Colonic mucosa (tissue), 4 donors: ENCODE results near the gene ZNF534. TPM values are rescaled to one million over a fixed set of nuclear protein-coding genes. Genes with fewer than 3 reads are reported as not detected.
"Not testable (repeated sequence)": the region's sequence is repeated elsewhere in the genome, so short reads cannot be mapped to it uniquely, and the experiment has no call there.

Experiments
- DNase-seq: peaks from one replicate; pipeline ENCODE4 v3.0.0-alpha.2; 2020
- H3K27ac ChIP-seq: fragments of 200-600 bp; one replicate; pipeline ENCODE4 v1.8.0; 2021
- H3K27me3 ChIP-seq: fragments of 200-600 bp; one replicate; pipeline ENCODE4 v1.8.0; 2021
- H3K36me3 ChIP-seq: fragments of 200-600 bp; one replicate; pipeline ENCODE4 v1.8.0; 2021
- H3K4me1 ChIP-seq: fragments of 200-600 bp; one replicate; pipeline ENCODE4 v1.8.0; 2021; ENCODE audit warnings: mild to moderate bottlenecking
- H3K4me3 ChIP-seq: fragments of 200-600 bp; one replicate; pipeline ENCODE4 v1.8.0; 2021
- H3K9ac ChIP-seq, 2 donors: one replicate each; pipeline ENCODE4 v1.7.0; 2013; ENCODE audit warnings: control low read depth in 2 of 2, low read depth in 2 of 2, low read length in 2 of 2
- H3K9me3 ChIP-seq: fragments of 200-600 bp; one replicate; pipeline ENCODE4 v1.8.0; 2021
- CTCF ChIP-seq: fragments of 200-600 bp; IDR thresholded peaks from one replicate; pipeline ENCODE4 v1.8.0; 2022; ENCODE audit warnings: antibody characterized with exemption, mild to moderate bottlenecking
- intact Hi-C: fragments of 100-400 bp; cut with DNase I; formaldehyde crosslinking; loops from one replicate; pipeline ENCODE4 v1.14.1; 2022
- total RNA-seq, 2 donors: library from RNA; stranded (reverse); fragmentation: NEBNext Ultra II Directional in 1 of 2; extraction: Animal tissue kit (Norgen Biotek cat#: 25700) in 1 of 2; gene quantifications; one replicate each; pipeline ENCODE4 v1.2.1, GENCODE V29; 2021
- donor health status: healthy.
- donor health status: DM: no; HTN: no; CAD: no.
- donor health status: DM: no; HTN: no; CAD: no.

Gene ZNF534
- total RNA-seq, 2 donors from 2014 or later = 0.12 TPM; not detected in 1

- no peak for TF ChIP-seq CTCF
- H3K4me1 ChIP-seq = no peaks in the 10 kb centered on the region
- no peak overlapping the region for H3K9ac ChIP-seq
- no peak overlapping the region for H3K4me3 ChIP-seq
- H3K27ac ChIP-seq = no peak overlapping the region
- no peaks in the 10 kb centered on the region for H3K9me3 ChIP-seq
- no peak for DNase-seq
- H3K36me3 ChIP-seq = no peaks in the 10 kb centered on the region
- intact Hi-C loops = no loop called here
- H3K27me3 ChIP-seq = no peaks in the 10 kb centered on the region
Observed at GRCh38 chr19:52492201-52492993, 63.4 kb downstream of the ZNF534 start.

- Histone ChIP-seq H3K27me3 (no peaks in the 10 kb centered on the region), H3K36me3 (no peaks in the 10 kb centered on the region), H3K27ac (no peak overlapping the region), H3K4me3 (no peak overlapping the region), H3K9ac (no peak overlapping the region), H3K9me3 (no peaks in the 10 kb centered on the region), H3K4me1 (no peaks in the 10 kb centered on the region)
- DNase-seq = no peak
- intact Hi-C loops = no loop called here
- no peak for TF ChIP-seq CTCF
Observed at GRCh38 chr19:52492994-52493470, 64.1 kb downstream of the ZNF534 start.

GRCh38 chr19:52494518-52494917 lies 65.6 kb downstream of the ZNF534 start:
- intact Hi-C loops = no loop called here
- Histone ChIP-seq H3K4me3 (no peak overlapping the region), H3K36me3 (no peaks in the 10 kb centered on the region), H3K27ac (no peak overlapping the region), H3K4me1 (no peaks in the 10 kb centered on the region), H3K9me3 (no peaks in the 10 kb centered on the region), H3K9ac (no peak overlapping the region), H3K27me3 (no peaks in the 10 kb centered on the region)
- no peak for TF ChIP-seq CTCF
- DNase-seq = no peak

GRCh38 chr19:52498571-52498970 lies 69.6 kb downstream of the ZNF534 start:
- intact Hi-C loops = no loop called here
- no peak for TF ChIP-seq CTCF
- no peaks in the 10 kb centered on the region for H3K27me3 ChIP-seq
- H3K4me1 ChIP-seq = no peaks in the 10 kb centered on the region
- H3K36me3 ChIP-seq = no peaks in the 10 kb centered on the region
- no peak for DNase-seq
- H3K27ac ChIP-seq = no peak overlapping the region
- H3K9me3 ChIP-seq = no peaks in the 10 kb centered on the region
- H3K4me3 ChIP-seq = no peak overlapping the region
- H3K9ac ChIP-seq = no peak overlapping the region

- H3K27me3 ChIP-seq, intact Hi-C loops, H3K9me3 ChIP-seq: not testable (repeated sequence)
Observed at GRCh38 chr19:52500474-52500873, 71.5 kb downstream of the ZNF534 start.

GRCh38 chr19:52500991-52501390 lies 72.0 kb downstream of the ZNF534 start:
- not testable (repeated sequence) for DNase-seq

More at GRCh38 chr19:52500474-52500873, 71.5 kb downstream of the ZNF534 start:
- H3K36me3 ChIP-seq, H3K9ac ChIP-seq, H3K4me3 ChIP-seq, H3K27ac ChIP-seq, H3K4me1 ChIP-seq, DNase-seq: not testable (repeated sequence)

More at GRCh38 chr19:52500991-52501390, 72.0 kb downstream of the ZNF534 start:
- intact Hi-C loops, H3K27me3 ChIP-seq, H3K9ac ChIP-seq, H3K36me3 ChIP-seq, H3K4me1 ChIP-seq, H3K27ac ChIP-seq, H3K9me3 ChIP-seq, H3K4me3 ChIP-seq: not testable (repeated sequence)

Other genes starting within 250 kb of the ZNF534 start
- gene PPP2R1A, start 239.1 kb upstream of the ZNF534 start, total RNA-seq = 100 to 1,000 TPM; 273 to 378 TPM
- gene ZNF766, start 159.6 kb upstream of the ZNF534 start, total RNA-seq = 10 to 100 TPM in 1 of 2 donors, 1 to 10 TPM in 1; 7.5 to 10.6 TPM
- gene ZNF480, start 132.0 kb upstream of the ZNF534 start, total RNA-seq = 10 to 100 TPM; 13.2 TPM
- 1 to 10 TPM in 1 of 2 donors, under 1 TPM in 1; 0.84 to 1.6 TPM for gene ZNF610, start 92.9 kb upstream of the ZNF534 start, total RNA-seq
- gene ZNF880, start 59.2 kb upstream of the ZNF534 start, total RNA-seq = 1 to 10 TPM; 8.1 to 8.3 TPM
- gene ZNF528, start 31.3 kb upstream of the ZNF534 start, total RNA-seq = 10 to 100 TPM in 1 of 2 donors, 1 to 10 TPM in 1; 7.8 to 11.5 TPM
- under 1 TPM; 0.27 to 0.40 TPM for gene ZNF578, start 24.4 kb downstream of the ZNF534 start, total RNA-seq
- 10 to 100 TPM; 27.9 to 28.7 TPM for gene ZNF808, start 98.5 kb downstream of the ZNF534 start, total RNA-seq
- gene ZNF701, start 141.1 kb downstream of the ZNF534 start, total RNA-seq = 10 to 100 TPM; 20.2 to 20.6 TPM
- 10 to 100 TPM in 1 of 2 donors, 1 to 10 TPM in 1; 9.6 to 19.7 TPM for gene ZNF83, start 209.2 kb downstream of the ZNF534 start, total RNA-seq